Thyroid gland (tissue), 4 donors: ENCODE results near the gene PACS2.

ENCODE experiments used
- POLR2A ChIP-seq, 2 donors: fragments of 450-650 bp; IDR thresholded peaks; one replicate each; pipeline ENCODE4 v1.6.1; 2017; ENCODE audit warnings: antibody characterized with exemption in 2 of 2, mild to moderate bottlenecking in 2 of 2, moderate library complexity in 1 of 2
- TF ChIP-seq, protein P1 (sequence below), 6 experiments: fragments of 200-600 bp in 3 of 6; fragments of 450-650 bp in 3 of 6; sonication (generic) in 3 of 6; IDR thresholded peaks; one replicate each; pipeline ENCODE4 v1.5.1; 2016 to 2019; ENCODE audit warnings: antibody characterized with exemption in 6 of 6, mild to moderate bottlenecking in 2 of 6, inconsistent platforms in 1 of 6, moderate library complexity in 1 of 6

DNA sequence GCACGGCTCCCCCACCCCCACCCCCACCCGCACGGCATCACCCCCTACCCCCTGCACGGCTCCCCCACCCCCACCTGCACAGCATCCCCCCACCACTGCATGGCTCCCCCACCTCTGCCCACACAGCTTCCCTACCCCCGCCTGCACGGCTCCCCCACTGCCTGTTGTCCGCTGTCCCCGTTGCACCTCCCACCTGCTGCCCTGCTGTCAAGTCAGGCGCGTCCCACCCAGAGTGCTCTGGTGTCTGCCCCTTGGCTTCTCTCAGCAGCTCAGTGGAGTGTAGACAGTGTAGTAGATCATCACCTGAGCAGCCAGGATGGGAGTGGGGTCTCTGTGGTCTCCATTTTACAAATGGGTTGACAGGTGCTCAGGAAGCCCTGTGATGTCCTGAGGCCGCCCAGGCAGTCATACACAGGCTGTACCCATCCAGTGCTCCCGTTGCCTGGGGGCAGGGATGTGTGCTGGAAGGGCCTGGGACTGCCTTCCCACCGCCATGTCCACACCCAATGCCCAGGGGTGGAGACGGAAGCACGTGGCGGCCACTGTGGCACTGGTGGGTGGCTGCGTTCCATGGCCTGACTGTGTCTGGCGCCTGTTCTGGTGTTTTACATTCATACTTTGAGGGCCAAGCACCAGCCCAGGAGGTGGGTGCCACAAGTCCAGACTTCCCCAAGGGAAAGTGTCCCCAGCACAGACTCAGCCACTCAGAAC is 32.5 kb downstream of the PACS2 start:
- TF ChIP-seq POLR2A (IDR thresholded peaks at IDR 0.05) = no peak
- TF ChIP-seq, protein P1, sequence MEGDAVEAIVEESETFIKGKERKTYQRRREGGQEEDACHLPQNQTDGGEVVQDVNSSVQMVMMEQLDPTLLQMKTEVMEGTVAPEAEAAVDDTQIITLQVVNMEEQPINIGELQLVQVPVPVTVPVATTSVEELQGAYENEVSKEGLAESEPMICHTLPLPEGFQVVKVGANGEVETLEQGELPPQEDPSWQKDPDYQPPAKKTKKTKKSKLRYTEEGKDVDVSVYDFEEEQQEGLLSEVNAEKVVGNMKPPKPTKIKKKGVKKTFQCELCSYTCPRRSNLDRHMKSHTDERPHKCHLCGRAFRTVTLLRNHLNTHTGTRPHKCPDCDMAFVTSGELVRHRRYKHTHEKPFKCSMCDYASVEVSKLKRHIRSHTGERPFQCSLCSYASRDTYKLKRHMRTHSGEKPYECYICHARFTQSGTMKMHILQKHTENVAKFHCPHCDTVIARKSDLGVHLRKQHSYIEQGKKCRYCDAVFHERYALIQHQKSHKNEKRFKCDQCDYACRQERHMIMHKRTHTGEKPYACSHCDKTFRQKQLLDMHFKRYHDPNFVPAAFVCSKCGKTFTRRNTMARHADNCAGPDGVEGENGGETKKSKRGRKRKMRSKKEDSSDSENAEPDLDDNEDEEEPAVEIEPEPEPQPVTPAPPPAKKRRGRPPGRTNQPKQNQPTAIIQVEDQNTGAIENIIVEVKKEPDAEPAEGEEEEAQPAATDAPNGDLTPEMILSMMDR (IDR thresholded peaks at IDR 0.05) = no peak
